ENCODE measurements around the gene VPS13D. TPM values are rescaled to one million over a fixed set of nuclear protein-coding genes. Genes with fewer than 3 reads are reported as not detected.
"Not testable (repeated sequence)": the region's sequence is repeated elsewhere in the genome, so short reads cannot be mapped to it uniquely, and the experiment has no call there.

VPS13D gene
- total and polyA plus RNA-seq, 10 of the 15 experiments (the other 5 are each of a cell fraction or from before 2014, with no cell fraction given), result 1.4 to 16.9 (median 8.5) TPM

- TF ChIP-seq MEF2B (IDR thresholded peaks at IDR 0.05; ENCODE audit: partially characterized antibody, poor library complexity, severe bottlenecking) (no peak), ZNF274 (IDR thresholded peaks at IDR 0.05; ENCODE audit: insufficient read depth, insufficient read length) (no peak), POLR2AphosphoS2 (IDR thresholded peaks at IDR 0.05; ENCODE audit: low read depth, low read length) (no peak), SPI1 (IDR thresholded peaks at IDR 0.05; ENCODE audit: borderline replicate concordance, insufficient read depth, low read depth, low read length) (no peak)
These were observed 291.3 kb downstream of the VPS13D start (continued) for GRCh38 chr1:12521096-12521495.

- intact Hi-C loops (cut with micrococcal nuclease; ENCODE audit: unreplicated experiment); RAD21 ChIA-PET (ENCODE audit: unreplicated experiment); H3K4me1 ChIP-seq (ENCODE audit: control insufficient read depth, insufficient read depth, low read length); H3K9ac ChIP-seq (ENCODE audit: control insufficient read depth, insufficient read depth, low read length); ATAC-seq; H3K79me2 ChIP-seq (ENCODE audit: control insufficient read depth, insufficient read depth, low read length); FAIRE-seq; H3K36me3 ChIP-seq (ENCODE audit: control insufficient read depth in 2 of 2, insufficient read depth in 2 of 2, low read length in 1 of 2); H3K4me3 ChIP-seq; H3K27me3 ChIP-seq (replicated peaks in 1 of 2; ENCODE audit: control insufficient read depth in 2 of 2, insufficient read depth in 2 of 2, low read length in 1 of 2); DNase-seq (ENCODE audit: low read depth, low spot score); H3K9me3 ChIP-seq (replicated peaks; ENCODE audit: control insufficient read depth, insufficient read depth, low read length); SMC1A ChIA-PET (ENCODE audit: uncharacterized antibody, unreplicated experiment); H4K20me1 ChIP-seq (ENCODE audit: control insufficient read depth, insufficient read depth); H3K4me2 ChIP-seq (ENCODE audit: control insufficient read depth, insufficient read depth); BruUV-seq (replicated peaks); POLR2A ChIA-PET; H3K27ac ChIP-seq (ENCODE audit: control insufficient read depth, insufficient read depth); CTCF ChIA-PET; H2AFZ ChIP-seq (ENCODE audit: control insufficient read depth, low read depth, low read length); in situ Hi-C loops (cut with MboI): not testable (repeated sequence)
- 88% methylated on average over 9 of the region's 9 CpGs for WGBS (ENCODE audit: insufficient coverage, insufficient replicate concordance, low lambda C conversion rate, missing lambda C conversion rate)
These were observed 292.9 kb downstream of the VPS13D start for GRCh38 chr1:12522780-12523179.

- Histone ChIP-seq H3K79me2 (ENCODE audit: control insufficient read depth, insufficient read depth, low read length) (no peaks in the 10 kb centered on the region), H3K27ac (ENCODE audit: control insufficient read depth, insufficient read depth) (no peak overlapping the region), H3K36me3 (ENCODE audit: control insufficient read depth in 2 of 2, insufficient read depth in 2 of 2, low read length in 1 of 2) (no peaks in the 10 kb centered on the region), H3K4me3 (no peak overlapping the region), H3K9me3 (replicated peaks; ENCODE audit: control insufficient read depth, insufficient read depth, low read length) (no peaks in the 10 kb centered on the region; the same call in 2 of the 3 replicates), H3K27me3 (replicated peaks in 1 of 2; ENCODE audit: control insufficient read depth in 2 of 2, insufficient read depth in 2 of 2, low read length in 1 of 2) (no peaks in the 10 kb centered on the region), H3K4me2 (ENCODE audit: control insufficient read depth, insufficient read depth) (no peak overlapping the region), H3K9ac (ENCODE audit: control insufficient read depth, insufficient read depth, low read length) (no peak overlapping the region), H4K20me1 (ENCODE audit: control insufficient read depth, insufficient read depth) (no peaks in the 10 kb centered on the region), H2AFZ (ENCODE audit: control insufficient read depth, low read depth, low read length) (no peak overlapping the region), H3K4me1 (ENCODE audit: control insufficient read depth, insufficient read depth, low read length) (no peaks in the 10 kb centered on the region)
- SMC1A ChIA-PET (ENCODE audit: uncharacterized antibody, unreplicated experiment), result no interaction called here
- TF ChIP-seq POLR2AphosphoS5 (IDR thresholded peaks at IDR 0.05; ENCODE audit: low read length), result no peak
- TF ChIP-seq SMAD5 (IDR thresholded peaks at IDR 0.05; ENCODE audit: low read depth), result no peak
- TF ChIP-seq YY1 (IDR thresholded peaks at IDR 0.05; ENCODE audit: low read depth, low read length), result no peak
- TF ChIP-seq MEF2A (IDR thresholded peaks at IDR 0.05; ENCODE audit: insufficient read depth, low read depth, low read length), result no peak
- no peak for TF ChIP-seq POLR2A (IDR thresholded peaks at IDR 0.05; ENCODE audit: low read depth, low read length)
- TF ChIP-seq CBX5 (IDR thresholded peaks at IDR 0.05; ENCODE audit: low read depth), result no peak
- no peak for TF ChIP-seq ATF3 (IDR thresholded peaks at IDR 0.05; ENCODE audit: borderline replicate concordance, extremely low read depth, low read depth, low read length)
- TF ChIP-seq HDGF (IDR thresholded peaks at IDR 0.05), result no peak
- TF ChIP-seq PML (IDR thresholded peaks at IDR 0.05; ENCODE audit: low read length), result no peak
- no peak for TF ChIP-seq MXI1 (IDR thresholded peaks at IDR 0.05; ENCODE audit: low read depth, low read length)
- no peak for TF ChIP-seq LARP7 (IDR thresholded peaks at IDR 0.05)
- no peak for TF ChIP-seq GATAD2B (conservative IDR thresholded peaks at IDR 0.05; ENCODE audit: low read depth)
- TF ChIP-seq NFXL1 (IDR thresholded peaks at IDR 0.05; ENCODE audit: borderline replicate concordance), result no peak
- TF ChIP-seq KDM1A (IDR thresholded peaks at IDR 0.05; ENCODE audit: borderline replicate concordance), result no peak
- no TSS peak for BruUV-seq (replicated peaks)
- intact Hi-C loops (cut with micrococcal nuclease; ENCODE audit: unreplicated experiment), result no loop called here
- POLR2A ChIA-PET, result no interaction called here
- in situ Hi-C loops (cut with MboI), result no loop called here
- ATAC-seq, result no peak
- CTCF ChIA-PET, result no interaction called here
- no peak for DNase-seq (ENCODE audit: low read depth, low spot score)
- 90% methylated on average over 2 of the region's 2 CpGs for WGBS (ENCODE audit: insufficient coverage, insufficient replicate concordance, low lambda C conversion rate, missing lambda C conversion rate)
- RAD21 ChIA-PET (ENCODE audit: unreplicated experiment), result no interaction called here
- no peak for FAIRE-seq
These were observed 294.4 kb downstream of the VPS13D start for GRCh38 chr1:12524266-12524665.
